Fibroblast of villous mesenchyme (primary cell): ENCODE results near the gene KLK15. TPM values are rescaled to one million over a fixed set of nuclear protein-coding genes. Genes with fewer than 3 reads are reported as not detected.
"Not testable (repeated sequence)": the region's sequence is repeated elsewhere in the genome, so short reads cannot be mapped to it uniquely, and the experiment has no call there.

Source experiments
- DNase-seq: peaks from one replicate; pipeline ENCODE4 v3.0.0-alpha.2; 2010; ENCODE audit warnings: low read depth
- H3K4me3 ChIP-seq: 2 replicates; pipeline ENCODE4 v1.5.1; 2011; ENCODE audit warnings: low read depth, mild to moderate bottlenecking, low read length
- CTCF ChIP-seq: IDR thresholded peaks from 2 replicates; pipeline ENCODE4 v1.5.1; 2012; ENCODE audit warnings: low read depth, mild to moderate bottlenecking, low read length; ENCODE audit not compliant: insufficient read depth
- total RNA-seq: library from RNA; depleted of rRNA; stranded (reverse); fragments of >200 nt; gene quantifications from 2 replicates; pipeline ENCODE4 v1.2.3, GENCODE V29; 2012

KLK15 gene
- total RNA-seq, 1 donor, result not detected

DNA sequence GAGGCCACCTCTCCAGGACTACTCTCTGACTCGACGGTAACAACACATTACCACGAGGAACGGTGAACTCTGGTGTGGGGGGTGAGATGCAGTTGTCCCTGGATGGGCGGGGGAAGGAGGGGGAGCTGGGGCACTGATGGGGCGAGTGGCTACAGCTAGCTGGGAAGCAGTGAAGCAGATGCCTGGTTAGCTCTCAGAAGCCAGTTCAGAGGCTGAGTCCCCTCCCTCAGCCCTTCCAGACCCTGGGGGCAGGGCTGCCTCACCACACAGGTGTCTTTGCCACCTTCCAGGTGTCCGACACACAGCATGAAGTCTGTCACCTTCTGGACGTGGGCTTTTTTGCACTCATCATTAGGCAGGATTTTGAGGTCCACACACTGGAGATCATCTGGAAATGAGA is 13.7 kb downstream of the KLK15 start:
- H3K4me3 ChIP-seq, result no peak overlapping the region
- DNase-seq, result no peak
- no peak for TF ChIP-seq CTCF

DNA sequence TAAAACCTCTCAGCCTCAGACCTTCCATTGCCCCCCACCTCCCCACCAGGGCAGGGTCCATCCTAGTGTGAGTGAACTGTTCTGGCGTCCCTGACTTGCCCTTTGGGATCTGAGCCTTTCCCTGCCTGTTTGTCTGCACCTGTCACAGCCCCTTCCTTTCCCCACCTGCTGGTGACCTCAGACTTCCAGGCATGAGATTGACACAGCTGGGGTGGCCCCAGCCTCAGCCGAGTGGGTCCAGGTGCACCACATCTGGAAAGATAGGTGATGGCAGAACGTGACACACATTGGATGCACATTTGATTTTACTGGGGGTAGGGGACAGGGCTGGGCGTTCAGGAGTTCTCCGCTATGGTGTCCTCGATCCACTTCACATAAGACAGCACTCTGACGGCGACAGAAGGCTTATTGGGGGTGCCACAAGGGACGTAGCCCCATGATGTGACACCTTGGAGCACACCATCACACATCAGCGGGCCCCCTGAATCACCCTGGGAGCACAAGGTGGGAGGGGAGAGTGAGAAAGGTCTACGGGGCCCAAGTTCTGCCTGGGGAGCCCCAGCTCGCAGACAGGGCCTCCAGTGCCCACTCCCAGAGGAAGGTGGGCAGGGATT is 14.4 kb downstream of the KLK15 start:
- no peak for TF ChIP-seq CTCF
- no peak overlapping the region for H3K4me3 ChIP-seq
- no peak for DNase-seq

DNA sequence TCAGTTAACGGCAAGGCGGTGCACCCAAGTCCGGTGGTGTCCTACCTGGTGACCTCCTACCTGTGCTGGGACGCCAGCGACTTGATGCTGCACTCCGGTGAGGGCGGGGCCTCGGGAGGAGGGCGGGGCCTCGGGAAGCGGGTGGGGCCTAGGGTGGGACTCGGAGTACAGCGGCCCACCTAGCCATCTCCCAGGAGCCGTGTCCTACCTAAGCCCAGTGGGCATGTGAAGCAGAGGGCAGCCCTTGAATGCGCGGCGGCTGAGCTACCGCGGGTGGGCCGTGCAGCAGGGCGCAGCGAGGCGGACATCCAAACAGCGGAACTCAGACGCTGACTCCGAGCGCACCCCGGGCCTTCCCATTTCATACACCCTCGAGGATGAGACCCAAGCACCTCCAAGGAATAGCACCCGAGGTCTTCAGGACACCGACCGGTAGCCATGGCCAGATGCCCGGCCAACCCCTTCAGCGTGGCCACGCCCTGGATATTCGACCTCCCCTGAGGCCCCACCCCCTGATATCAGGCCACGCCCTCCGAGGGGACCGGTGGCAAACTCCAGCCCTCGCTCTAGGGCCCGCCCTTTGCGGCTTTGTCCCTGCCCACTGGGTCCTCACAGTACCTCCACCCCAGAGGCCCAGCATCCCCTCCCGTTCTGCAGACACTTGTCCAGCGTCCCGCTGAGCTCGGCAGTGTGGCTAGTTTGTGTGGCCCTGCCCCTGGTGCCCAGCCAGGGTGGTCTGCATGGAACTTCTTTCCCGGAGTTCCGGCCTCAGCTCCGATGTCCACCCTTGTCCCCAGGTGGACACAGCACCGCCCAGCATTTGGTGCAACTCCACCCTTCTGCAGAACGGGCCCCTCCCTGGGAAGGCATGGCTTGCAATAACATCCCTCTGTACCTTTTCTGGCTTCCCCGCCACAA is 15.2 kb downstream of the KLK15 start:
- peak; percentile 12 for DNase-seq
- peak overlapping the region; percentile 58 for H3K4me3 ChIP-seq
- no peak for TF ChIP-seq CTCF

- no peak for TF ChIP-seq CTCF
- DNase-seq, result no peak
Observed at GRCh38 chr19:50815439-50815838, 17.9 kb downstream of the KLK15 start.

DNA sequence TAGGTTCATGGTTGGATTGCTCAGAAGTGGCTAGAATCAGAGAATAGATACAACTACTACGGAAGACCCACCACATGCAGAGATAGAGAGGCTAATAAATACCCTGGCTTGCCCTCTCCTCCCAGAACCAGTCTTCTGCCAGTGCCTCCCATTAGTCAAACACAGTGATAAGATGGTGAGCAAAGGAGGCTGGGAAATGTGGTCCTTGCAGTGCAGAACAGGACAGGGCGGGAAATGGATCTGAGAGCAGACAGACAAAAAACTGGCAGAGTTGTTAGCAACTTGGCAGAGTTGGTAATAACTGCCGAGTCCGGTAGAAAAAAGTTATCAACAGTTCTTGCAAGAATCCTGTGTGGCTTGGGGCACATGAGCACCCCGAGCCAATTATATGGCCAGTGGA is 18.5 kb downstream of the KLK15 start:
- no peak for TF ChIP-seq CTCF
- no peak for DNase-seq
- H3K4me3 ChIP-seq, result no peak overlapping the region

More at GRCh38 chr19:50815439-50815838, 17.9 kb downstream of the KLK15 start:
- no peak overlapping the region for H3K4me3 ChIP-seq

GRCh38 chr19:50812474-50812873 is 20.9 kb downstream of the KLK15 start:
- no peak for TF ChIP-seq CTCF
- H3K4me3 ChIP-seq, result no peak overlapping the region
- DNase-seq, result no peak

DNA sequence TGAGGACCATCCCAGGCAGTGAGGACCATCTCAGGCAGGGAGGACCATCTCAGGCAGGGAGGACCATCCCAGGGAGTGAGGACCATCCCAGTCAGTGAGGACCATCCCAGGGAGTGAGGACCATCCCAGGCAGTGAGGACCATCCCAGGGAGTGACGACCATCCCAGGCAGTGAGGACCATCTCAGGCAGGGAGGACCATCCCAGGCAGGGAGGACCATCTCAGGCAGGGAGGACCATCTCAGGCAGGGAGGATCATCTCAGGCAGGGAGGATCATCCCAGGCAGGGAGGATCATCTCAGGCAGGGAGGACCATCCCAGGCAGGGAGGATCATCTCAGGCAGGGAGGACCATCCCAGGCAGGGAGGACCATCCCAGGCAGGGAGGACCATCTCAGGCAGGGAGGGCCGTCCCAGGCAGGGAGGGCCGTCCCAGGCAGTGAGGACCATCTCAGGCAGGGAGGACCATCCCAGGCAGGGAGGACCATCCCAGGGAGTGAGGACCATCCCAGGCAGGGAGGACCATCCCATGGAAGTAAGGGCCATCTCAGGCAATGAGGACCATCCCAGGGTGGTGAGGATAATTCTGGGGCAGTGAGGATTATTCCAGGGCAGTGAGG is 21.6 kb downstream of the KLK15 start:
- not testable (repeated sequence) for DNase-seq

More for the DNA sequence above, 21.6 kb downstream of the KLK15 start:
- H3K4me3 ChIP-seq, result not testable (repeated sequence)
